HG02798 (cell line): ENCODE data around the gene CFAP69.
A peak's percentile ranks its signal among the peaks of the same experiment; 100 is the strongest.
"Not testable (repeated sequence)": the region's sequence is repeated elsewhere in the genome, so short reads cannot be mapped to it uniquely, and the experiment has no call there.

Experiments used
- ATAC-seq: cut with Tn5 transposase; IDR thresholded peaks from one replicate; pipeline ENCODE4 v1.9.1; 2021; ENCODE audit warnings: mild to moderate bottlenecking; ENCODE audit not compliant: unreplicated experiment, poor library complexity

The CFAP69 gene

DNA sequence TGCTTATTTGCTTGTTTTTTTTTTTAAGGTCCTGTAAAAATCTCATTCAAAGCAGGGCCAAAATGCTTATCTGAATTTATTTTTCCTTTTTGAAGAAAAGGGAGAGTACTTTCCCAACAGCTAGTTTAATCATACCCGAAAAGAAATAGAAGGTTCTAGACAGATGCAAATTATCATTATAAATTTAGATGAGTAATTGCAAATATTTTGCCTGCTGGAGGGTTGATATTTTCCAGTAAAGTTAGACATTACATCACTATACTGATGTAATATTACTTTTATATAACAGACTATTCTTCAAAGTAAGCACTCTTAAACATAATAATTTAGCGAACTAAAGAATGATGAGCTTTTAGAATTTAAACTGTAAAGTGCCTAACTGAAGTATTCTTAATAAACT, 14.1 kb upstream of the CFAP69 start:
- ATAC-seq: no peak

DNA sequence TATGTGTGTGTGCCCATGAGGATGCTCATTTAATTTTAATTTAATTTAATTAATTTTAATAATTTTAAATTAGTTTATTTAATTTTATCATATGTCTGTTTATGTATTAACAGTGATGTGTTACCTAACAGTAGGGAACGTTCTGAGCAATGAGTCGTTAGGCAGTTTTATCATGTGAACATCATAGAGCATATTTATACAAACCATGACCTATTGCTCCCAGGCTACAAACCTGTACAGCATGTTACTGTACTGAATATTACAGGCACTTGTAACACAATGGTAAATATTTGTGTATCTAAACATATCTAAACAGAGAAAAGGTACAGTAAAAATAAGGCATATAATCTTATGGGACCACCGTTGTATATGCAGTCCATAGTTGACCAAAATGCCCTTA, 13.7 kb upstream of the CFAP69 start:
- no peak for ATAC-seq

DNA sequence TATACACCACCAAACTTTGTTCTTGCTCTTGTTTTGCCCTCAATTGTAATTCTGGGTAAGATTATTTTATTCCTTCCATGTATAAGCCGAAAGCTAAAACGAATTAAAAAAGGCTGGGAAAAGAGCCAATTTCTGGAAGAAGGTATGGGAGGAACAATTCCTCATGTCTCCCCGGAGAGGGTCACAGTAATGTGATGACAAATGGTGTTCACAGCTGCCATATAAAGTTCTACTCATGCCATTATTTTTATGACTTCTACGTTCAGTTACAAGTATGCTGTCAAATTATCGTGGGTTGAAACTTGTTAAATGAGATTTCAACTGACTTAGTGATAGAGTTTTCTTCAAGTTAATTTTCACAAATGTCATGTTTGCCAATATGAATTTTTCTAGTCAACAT, 12.5 kb upstream of the CFAP69 start:
- ATAC-seq: no peak

DNA sequence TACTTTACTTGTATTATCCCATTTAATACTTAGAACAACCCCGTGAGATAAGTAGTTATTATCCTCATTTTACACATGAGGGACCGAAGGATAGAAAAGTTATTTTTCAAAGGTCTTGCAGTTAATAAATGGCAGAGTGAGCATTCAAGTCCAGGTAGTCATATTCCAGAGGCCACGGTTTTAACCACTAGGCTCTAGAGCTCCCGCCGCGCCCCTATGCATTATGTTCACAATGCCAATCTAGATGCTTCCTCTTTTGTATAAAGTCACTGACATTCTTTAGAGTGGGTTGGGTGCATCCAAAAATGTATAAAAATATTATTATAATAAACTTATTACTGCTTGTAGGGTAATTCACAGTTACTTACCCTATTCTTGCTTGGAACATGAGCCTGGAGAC, 11.4 kb upstream of the CFAP69 start:
- no peak for ATAC-seq

DNA sequence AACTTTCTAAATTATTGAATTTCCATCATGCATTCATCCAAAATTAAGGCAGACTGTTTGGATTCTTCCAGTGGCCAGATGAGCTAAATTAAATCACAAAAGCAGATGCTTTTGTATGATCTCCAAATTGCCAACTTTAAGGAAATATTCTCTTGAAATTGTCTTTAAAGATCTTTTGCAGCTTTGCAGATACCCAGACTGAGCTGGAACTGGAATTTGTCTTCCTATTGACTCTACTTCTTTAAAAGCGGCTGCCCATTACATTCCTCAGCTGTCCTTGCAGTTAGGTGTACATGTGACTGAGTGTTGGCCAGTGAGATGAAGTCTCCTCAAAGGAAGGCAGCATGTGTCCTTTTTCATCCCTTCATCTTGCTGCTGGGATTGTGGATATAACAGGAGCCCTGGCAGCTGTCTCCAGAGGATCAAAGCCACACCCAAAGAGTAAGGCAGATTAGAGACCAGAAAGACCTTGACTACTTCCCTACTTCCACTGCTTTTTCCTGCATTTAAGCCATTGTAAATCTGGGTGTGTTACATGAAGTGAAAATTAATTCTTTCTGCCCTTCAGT, 8.2 kb upstream of the CFAP69 start:
- no peak for ATAC-seq

DNA sequence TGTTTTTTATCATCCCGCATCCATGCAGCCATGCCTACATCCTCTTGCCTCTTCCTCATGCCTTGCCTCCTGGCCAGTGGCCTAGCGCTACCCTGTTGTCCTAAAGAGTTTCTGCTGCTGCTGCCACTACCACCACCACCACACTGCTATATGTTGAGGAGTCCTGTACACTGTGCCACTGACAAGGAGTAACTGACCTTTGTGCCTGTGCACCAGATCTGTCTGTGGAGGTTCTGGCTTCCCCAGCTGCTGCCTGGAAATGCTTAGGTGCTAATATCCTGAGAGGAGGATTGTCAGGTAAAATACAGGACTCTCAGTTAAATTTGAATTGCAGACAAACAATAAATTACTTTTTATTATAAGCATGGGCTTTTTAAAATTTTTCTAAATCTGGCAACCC, 7.0 kb upstream of the CFAP69 start:
- ATAC-seq: no peak

DNA sequence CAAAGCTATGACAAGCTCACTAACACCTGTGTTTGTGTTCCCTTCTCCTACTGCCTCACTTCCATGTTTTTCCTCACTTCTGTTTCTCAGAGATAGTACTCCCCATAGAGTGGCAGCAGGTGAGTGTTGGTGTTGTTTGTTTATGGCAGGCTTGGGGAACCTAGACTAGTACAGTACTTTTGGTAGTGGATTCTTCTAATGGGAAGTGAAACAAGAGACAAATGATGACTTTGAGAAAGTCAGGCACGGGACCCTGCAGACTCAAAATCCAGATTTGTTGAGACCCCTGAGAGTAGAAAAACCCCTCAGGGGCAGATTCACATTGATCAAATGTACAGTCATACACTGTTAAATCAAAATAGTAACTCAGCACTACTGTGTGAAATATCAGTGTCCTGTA, 6.4 kb upstream of the CFAP69 start:
- ATAC-seq: peak; percentile 24

DNA sequence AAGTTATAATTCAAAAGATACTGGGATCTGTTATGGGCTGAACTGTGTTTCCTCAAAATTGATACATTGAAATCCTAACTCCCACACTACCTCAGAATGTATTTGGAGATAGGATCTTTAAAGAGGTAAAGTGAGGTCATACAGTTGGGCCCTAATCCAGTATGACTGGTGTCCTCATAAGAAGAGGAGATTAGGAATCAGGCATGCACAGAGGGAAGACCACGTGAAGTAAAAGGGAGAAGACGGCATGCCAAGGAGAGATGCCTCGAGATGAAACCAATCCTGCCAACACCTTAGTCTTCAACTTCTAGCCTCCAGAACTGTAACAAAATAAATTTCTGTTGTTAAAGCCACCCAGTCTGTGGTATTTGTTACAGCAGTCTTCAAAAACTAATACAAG, 5.9 kb upstream of the CFAP69 start:
- no peak for ATAC-seq

DNA sequence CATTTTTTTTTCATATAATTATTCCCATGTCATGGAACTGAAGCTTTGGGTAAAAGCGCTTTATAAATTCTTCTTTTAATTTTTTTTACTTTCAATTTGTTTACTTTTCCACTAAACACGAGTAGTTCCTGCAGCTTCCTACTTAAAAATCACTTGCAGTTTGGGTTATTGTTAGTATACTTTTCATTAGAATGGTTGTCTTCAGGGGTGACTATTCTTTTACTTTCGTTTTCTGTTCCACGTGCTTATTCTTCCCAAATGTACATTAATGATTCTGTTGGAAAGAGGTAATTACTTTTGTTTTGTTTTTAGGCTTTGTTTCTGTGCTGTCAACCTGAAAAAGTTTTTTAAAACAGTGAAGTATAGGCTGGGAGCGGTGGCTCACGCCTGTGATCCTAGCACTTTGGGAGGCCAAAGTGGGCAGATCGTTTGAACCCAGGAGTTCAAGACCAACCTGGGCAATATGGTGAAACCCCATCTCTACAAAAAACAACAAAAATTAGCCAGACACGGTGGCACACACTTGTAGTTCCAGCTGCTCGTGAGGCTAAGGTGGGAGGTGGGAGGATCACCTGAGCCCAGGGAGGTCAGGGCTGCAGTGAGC, 5.2 kb upstream of the CFAP69 start:
- no peak for ATAC-seq

DNA sequence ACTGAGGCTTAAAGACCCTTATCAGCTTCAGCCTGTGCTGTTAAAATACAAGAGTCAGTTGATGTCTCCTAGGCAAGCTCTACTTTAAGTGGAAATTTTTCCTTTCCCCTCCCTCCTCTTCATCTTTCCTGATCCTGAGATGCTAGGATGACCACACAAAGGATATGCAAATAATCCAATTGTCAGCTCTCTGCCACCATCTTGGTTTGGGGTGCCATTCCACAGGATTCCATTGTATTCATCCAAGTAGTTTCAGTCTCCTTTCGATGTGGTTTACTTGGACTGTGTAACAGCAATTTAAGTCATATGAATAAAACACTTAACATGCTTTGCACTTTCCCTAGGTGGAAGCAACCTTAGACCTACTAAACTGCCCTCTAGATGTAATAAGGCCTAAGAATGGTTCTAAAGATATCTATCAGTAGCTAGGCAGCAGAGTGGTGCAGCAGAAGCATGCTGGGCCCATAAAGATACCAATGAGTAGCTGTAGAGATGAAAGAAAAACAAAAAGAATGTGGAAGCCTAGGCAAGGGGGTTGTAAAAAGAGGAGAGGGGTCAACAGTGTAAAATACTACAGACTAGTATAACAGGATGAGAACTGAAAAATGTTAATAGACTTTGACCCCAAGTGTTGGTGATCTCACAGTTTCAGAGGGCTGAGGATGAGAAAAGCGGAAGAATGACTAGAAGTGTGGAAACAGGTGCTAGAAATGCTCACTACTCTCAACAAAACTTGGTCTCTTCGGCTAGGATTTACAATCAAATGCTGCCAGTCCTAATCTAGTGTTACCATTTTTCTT, 2.4 kb upstream of the CFAP69 start:
- peak; percentile 84 for ATAC-seq

DNA sequence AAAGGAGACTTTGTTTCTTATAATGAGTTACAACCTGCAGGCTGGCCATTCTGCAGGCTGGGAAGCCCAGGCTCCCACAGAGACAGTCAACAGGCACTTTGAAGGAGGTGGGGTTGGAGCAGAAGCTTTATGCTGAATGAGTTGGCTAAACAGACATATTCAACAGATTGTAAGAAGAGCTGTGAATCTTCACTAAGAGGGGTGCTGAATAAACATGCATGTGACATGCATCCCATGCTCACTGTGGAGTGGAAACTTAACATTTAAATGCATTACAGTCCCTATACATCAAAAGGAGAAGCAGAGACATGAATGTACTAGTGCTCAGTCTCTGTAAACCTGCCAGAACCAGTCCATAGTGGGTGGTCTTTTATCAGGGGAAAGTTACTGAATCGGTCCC, 1.4 kb upstream of the CFAP69 start:
- no peak for ATAC-seq

DNA sequence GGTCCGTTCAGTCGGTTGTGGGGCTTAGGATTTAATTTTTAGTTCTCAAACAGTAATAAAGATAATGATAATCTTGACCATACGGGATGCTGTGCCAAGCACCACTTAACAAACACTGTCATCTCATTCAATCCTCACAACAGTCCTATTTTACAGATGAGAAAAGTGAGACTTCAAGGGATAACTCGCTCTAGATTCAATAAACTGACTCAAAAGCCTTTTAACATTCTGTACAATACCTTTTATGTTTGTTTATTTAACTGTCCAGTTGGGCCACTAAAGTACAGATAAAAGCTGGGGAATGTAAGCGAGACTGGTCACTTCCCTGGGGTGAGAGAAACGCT, 437 bp upstream of the CFAP69 start:
- no peak for ATAC-seq

DNA sequence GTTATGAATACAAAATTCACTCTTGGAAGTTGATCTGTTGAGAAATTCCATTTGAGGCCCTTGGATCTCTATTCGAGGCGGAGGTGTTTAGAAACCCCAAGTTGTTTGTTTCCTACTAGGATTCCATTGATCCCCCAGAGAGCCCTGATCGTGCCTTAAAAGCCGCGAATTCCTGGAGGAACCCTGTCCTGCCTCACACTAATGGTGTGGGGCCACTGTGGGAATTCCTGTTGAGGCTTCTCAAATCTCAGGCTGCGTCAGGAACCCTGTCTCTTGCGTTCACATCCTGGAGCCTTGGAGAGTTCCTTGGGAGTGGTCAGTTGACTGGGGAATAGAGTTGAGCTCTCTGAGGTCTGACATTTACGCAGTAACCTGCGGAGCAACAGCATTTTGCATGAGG, 1.2 kb downstream of the CFAP69 start:
- no peak for ATAC-seq

DNA sequence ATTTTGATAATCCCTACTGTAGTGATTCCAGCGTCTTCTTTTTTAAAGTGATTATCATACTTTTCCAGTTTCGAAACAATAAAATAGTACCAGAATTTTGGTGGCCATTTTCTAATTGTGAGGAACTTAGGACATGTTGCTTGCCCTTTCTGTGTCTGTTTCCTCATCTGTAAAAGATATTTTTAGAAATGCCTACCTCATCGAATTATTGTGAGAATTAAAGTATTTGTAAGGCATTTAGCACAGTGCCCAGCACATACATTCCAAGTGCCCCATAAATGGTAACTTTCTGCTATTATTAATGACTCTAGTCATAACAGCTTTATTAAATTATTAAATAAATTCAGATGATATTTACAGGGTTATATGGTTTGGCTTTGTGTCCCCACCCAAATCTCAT, 3.7 kb downstream of the CFAP69 start:
- no peak for ATAC-seq

DNA sequence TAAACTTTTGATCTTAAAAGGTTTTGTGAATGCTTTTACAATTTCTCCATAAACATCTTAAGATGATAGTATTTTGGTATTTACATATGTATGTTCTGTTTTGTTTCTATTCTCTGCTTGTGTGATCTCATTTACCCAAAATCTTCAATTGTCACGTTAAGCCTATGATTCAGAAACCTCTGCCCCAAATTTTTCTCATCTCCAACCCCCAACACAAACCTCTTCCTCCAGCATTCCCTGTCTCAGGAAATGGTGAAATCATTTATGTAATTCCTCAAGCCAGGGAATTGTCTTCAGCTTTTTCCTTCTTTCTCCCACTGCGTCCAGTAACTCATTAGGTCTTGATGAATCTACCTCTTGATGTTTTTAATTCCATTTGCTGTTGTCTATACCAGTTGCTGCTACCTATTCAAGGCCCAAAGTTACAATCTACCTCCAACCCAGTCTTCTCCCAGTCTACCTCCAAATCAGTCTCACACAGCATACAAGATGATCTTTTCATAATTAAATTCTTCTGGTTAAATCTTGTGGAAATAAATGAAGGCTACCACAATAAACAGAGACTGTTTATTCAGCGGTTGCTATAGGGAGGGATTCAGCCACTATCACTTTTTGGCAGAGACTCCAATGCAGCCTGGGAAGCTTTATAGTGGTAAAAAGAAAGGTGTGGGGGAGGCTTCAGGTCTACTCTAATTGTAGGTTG, 5.8 kb downstream of the CFAP69 start:
- ATAC-seq: no peak

DNA sequence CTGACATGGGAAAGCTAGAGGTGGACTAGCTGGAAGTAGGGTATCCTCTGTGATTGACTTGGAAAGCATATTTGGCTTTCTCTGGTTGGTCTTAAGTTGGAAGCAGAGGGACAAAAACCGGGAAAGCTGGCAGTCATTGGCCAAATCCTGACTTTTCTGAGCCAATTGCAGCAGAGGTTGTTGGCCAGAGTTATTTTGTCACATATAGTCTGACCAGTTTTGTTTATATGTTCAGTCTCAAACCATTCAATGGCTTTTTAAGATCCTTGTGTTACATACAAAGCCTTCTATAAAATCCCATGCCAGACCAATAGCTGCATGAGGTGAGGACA, 6.3 kb downstream of the CFAP69 start:
- ATAC-seq: no peak

DNA sequence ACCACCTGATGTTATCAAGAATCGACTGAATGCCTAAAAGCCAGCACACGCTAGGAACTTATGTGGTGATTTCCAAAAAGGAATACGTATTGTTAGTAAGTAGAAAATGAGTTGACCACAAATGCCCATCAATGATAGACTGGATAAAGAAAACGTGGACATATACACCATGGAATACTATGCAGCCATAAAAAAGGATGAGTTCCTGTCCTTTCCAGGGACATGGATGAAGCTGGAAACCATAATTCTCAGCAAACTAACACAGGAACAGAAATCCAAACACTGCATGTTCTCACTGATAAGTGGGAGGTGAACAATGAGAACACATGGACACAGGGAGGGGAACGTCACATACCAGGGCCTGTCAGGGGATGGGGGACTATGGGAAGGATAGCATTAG, 11.0 kb downstream of the CFAP69 start:
- not testable (repeated sequence) for ATAC-seq

DNA sequence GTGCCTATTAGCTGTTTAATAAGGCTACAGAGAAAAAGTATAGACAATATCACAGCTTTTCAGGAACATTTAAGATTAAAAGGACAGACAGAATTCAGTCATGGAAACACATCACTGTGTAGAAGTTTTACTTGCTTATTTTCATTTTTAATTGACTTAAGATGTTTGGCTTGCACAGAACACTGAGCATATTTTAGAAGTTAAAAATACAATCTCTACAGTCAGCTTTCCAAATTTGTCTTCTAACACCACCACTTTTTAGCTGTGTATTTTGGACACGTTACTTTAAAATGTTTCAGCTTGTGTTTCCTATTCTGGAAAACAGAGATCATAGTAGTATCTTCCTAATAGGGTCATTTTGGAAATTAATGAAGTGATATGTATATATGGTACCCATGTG, 11.8 kb downstream of the CFAP69 start:
- no peak for ATAC-seq

DNA sequence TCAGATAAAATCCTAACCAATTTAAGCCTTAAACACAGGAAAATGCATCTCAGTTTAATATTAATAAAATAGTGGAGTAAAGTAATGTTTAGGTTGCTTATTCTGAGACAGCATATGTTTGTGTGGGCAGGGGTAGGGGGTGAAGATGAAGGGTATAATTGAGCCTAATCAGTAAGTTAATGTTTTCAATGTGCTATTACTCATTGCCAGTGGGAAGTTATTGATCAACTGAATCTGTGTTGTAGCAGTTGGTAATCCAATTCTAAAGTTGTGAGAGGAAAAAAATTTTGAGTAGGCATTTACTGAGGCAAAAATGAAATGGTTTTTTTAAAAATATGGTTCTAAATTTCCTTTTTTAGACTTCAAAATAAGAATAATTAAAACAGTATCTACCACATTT, 16.5 kb downstream of the CFAP69 start:
- no peak for ATAC-seq

DNA sequence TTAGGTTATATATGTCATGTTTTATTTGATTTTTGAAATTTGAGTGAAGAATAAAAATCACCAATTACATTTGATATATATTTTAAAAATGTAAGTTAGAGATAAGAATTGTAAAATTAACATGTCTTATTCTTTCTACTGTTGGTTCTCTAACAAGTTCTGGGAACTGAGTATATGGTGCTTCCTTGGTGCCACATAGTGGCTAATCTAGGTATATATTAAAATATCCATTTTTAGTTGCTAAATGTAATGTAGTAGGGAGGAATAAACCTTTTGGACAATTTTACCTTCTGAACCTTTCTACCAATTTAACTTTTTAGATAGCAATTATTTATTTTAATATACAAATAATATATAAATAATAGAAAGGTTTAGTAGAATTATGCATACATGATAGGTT, 17.5 kb downstream of the CFAP69 start:
- ATAC-seq: peak; percentile 90

DNA sequence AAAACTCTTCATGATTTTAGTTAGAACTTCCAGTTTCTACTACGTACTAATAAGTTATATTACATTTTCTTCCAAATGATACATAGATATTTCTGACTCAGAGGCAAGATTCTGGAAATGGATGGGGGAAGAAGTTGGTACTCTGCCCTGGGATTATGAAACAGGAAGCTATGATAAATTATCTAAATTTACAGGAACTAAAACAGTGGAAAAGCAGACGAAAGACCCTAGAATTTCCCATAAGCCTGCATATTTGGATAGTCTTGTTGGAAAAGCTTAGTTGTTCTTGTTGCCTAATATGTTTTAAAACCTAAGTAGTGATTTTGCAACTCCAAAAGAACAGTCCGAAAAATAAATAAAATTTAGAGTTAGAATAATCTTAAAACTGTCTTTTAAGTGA, 21.8 kb downstream of the CFAP69 start:
- ATAC-seq: no peak
